Retinal pigment epithelial cell (primary cell): ENCODE data around the gene WNT9A.

Experiments used
- DNase-seq: peaks from one replicate; pipeline ENCODE4 v3.0.0-alpha.2; 2010; ENCODE audit warnings: low read depth
- H3K4me3 ChIP-seq: 2 replicates; pipeline ENCODE4 v1.5.1; 2011; ENCODE audit warnings: mild to moderate bottlenecking, low read length, control low read depth, moderate library complexity
- CTCF ChIP-seq: conservative IDR thresholded peaks from 2 replicates; pipeline ENCODE4 v1.5.1; 2011; ENCODE audit warnings: low read depth, low read length, control low read depth, inconsistent platforms

The WNT9A gene

DNA sequence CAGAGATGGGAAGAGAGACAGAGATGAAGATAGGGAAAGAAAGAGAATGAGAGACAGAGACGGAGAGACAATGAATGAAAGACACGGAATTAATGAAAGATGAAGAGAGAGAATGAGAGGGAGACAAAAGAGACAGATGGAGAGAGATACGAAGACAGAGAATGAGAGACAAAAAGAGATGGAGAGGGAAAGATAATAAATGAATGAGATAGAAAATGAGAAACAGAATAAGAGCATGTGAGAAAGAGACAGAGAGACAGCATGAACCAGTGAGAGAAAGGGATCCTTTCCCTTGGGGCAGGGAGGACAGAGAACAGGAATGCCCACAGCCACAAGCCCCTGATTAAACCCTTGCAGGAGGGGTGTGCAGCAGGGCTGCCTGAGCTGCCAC lies 5.3 kb upstream of the WNT9A start:
- TF ChIP-seq CTCF, result no peak
- DNase-seq, result no peak
- no peak overlapping the region for H3K4me3 ChIP-seq

DNA sequence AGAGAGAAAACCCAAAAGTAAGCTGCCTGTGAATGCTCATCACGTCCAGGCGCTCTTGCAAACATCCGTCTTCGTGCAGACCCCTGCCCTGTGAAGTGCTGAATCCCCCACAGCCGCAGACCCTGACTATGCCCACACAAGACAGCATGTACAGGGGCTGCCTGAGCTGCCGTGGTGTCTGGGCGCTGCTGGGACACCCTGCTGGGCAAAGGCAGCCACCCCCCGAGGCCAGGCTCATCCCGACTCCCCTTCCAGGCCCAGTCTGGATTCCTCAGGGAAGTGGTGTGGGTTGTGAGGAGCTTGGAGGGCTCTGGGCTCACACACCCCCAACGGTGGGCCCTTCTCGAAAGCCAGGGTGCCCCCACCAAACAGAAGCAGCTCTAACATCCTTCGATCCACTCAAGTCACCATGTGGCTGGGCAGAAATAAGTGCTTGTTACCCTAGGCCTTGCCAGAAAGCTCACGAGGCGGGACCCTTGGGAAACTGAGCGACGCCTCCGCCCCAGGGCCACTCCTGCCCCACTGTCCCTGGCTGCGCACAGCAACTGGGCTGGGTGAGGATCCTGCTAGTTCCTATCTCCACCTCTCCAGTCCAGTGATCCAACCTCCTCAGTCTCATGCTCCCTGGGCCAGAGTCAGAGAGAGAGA lies 4.8 kb upstream of the WNT9A start:
- H3K4me3 ChIP-seq, result no peak overlapping the region

DNA sequence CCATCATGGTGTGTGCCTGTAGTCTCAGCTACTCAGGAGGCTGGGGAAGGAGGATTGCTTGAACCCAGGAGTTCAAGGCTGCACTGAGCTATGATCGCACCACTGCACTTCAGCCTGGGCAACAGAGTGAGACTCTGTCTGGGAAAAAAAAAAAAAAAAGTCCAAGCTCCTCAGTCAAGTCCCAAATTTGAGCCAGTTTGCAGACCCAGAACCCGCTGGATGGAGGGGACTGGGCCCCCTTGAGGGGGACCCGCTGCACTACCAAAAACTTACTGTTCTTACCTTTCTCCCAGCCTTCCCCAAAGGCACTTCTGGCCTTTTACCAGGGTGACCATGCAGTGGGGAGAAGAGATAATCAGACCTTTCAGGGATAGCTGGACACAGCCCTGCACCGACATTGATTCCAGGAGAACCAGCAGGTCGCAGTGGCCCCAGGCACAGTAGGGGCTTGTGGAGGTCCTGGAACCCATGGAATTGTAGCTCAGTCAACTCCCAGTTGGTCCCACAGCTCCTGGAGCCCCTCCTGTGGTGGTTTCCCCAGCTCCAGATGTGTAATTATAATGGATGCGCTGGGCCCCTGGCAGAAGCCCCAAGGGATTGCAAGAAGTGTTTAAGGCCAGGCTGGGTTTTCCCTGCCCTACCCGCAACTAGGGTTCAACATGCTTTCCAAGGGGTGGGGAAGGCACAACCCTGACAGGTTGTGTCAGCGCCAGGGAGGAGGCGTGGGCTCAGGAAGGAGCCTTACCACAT lies 4.1 kb upstream of the WNT9A start:
- DNase-seq, result no peak
- TF ChIP-seq CTCF, result no peak
- no peak overlapping the region for H3K4me3 ChIP-seq

More for the DNA sequence above, 4.8 kb upstream of the WNT9A start:
- no peak for TF ChIP-seq CTCF
- no peak for DNase-seq

GRCh38 chr1:227950735-227951346 lies 3.1 kb upstream of the WNT9A start:
- no peak for DNase-seq
- no peak overlapping the region for H3K4me3 ChIP-seq
- TF ChIP-seq CTCF, result no peak

- no peak overlapping the region for H3K4me3 ChIP-seq
- no peak for TF ChIP-seq CTCF
- DNase-seq, result no peak
Measured at GRCh38 chr1:227949954-227950734, 2.4 kb upstream of the WNT9A start.

- TF ChIP-seq CTCF, result no peak
- no peak overlapping the region for H3K4me3 ChIP-seq
- DNase-seq, result no peak
Measured at GRCh38 chr1:227949341-227949921, 1.7 kb upstream of the WNT9A start.
